HG03521 (cell line): Measurements from ENCODE around the gene HCFC1.

ENCODE experiments used
- ATAC-seq: cut with Tn5 transposase; IDR thresholded peaks from one replicate; pipeline ENCODE4 v1.9.1; 2021; ENCODE audit warnings: mild to moderate bottlenecking, moderate library complexity; ENCODE audit not compliant: unreplicated experiment

The HCFC1 gene

DNA sequence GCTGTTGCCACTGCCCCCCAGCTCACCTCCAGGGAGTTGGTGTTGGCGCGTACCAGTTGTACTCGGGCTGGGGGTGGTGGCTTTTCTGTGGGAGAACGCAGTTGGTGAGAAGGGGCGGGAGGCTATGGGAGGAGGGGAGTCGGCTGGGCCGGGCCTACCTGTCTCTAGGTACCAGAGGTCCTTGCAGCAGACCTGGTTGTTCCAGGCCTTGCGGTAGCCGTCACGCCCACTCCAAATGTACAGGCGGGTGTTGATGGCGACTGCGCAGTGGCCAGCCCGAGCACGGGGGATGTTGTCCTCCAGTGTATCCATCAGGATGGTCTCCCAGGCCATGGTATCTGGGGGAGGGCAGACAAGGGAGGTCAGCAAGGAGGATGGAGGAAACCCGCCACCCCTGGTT lies 11.5 kb downstream of the HCFC1 start:
- ATAC-seq = no peak

DNA sequence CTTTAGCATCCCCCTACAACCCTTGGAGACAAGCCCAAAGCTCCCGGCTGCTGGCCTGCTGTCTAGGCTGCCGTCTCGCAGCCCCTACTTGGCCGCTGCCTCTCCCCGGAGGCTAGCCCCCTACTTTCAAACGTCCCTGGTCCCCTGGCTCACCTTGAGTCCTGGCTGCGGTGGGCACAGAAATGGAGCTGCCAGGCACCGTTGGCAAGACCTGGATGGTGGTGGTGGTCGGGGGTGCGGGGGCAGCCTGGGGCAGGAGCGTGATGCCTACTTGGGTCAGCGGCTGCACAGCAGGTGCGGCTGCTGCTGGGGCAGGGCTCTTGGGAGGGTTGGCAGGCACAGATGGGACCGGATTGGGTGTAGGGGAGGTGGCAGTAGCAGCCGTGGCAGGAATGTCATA lies 12.0 kb downstream of the HCFC1 start:
- no peak for ATAC-seq

DNA sequence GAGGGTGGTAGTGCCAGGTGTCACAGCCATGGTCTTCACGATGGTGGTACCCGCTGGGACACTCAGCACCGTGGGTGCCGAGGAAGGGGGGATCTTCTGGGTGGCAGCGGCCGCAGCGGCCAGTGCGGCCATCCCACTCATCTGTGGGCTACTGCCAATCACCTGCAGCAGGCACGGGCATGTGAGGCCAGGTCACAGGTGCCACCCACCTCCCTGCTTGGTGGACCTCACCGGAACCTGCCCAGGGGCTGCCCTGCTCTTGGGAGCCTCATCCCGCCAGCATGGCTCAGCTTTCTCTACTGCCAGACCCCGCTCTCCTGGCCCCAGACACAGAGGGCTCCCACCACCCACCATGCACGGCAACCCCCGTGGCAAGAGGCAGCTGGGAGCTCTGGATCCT lies 13.0 kb downstream of the HCFC1 start:
- ATAC-seq = no peak

DNA sequence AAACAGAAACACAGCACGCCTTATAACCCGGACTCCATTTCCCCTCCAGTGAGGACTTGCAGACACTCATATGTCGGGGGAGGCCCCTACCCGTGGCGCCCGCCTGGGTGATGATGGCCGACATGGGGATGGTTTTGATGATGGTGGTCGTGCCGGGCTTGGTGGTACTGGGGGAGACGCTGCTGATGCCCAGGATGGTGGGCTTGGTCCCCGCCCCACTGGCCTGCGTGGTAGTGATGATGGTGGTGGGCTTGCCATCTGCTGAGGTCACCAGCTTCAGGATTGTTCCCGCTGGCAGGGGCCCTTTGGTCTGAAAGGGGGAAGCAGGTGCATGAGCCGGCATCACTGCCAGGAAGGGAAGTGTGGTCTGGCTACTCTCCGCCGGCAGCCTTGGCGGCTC lies 14.4 kb downstream of the HCFC1 start:
- ATAC-seq = no peak

DNA sequence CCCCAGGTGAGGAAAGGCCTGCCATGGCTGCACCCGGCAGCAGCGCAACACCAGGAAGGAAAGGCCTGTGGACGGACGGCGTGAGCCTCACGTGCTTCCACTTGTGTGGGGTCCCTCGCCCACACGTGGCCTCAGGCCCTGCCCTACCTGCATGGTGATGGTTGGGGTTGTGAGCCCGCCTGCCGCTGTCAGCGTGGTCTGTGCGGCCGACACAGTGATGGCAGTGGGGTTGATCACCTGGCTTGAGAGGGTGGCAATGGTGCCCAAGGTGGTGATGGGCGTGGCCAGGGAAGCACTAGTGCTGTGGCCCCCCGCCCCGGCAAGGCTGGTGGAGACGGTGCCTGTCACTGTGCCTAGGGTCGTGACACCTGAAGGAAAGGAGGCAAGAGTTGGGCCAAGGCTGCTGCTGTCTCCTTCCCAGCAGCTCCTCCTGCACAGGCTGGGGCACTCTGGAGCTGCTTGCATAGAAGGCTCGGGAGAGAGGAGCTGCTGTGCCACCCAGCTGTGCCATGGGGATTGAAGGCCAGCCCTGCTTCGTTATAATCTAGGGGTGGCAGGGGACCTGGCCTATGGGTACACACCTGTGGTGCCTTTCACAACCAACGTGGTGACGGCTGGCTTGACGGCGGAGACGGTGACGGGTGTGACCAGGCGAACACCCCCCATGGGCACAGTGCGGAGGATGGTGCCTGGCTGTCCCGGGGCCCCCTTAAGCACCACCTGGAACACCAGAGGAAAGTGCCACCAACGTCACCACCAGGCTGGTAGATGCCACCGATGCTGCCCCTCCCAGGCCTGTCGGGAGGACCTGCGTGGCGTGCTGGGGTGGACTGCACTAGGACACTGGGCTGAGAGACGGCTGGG lies 15.3 kb downstream of the HCFC1 start:
- ATAC-seq = no peak

DNA sequence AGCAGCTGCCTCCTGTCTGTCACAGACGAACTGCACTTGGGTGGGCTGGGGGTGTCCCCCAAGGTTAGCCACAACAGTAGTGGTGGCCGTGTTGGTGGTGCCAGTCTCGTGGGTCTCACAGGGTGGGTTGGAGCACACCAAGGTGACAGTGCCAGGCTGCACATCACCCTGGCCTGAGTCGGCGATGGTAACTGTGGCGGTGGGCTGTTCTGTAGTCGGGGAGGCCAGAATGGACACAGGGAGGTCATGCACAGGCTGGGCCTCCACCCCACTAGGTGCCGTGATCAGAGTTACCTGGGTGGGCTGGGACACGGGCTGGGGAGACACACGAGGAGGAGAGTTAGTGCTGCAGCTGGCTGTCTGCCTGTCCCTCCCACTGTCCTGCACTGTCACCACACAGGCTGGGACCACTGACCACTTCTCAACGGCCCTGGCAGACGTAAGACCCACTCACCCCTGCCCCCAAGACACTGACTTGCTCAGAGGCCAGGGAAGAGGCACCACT lies 16.3 kb downstream of the HCFC1 start:
- no peak for ATAC-seq

- no peak for ATAC-seq
Observed at GRCh38 chrX:153954558-153955227, 16.9 kb downstream of the HCFC1 start.

GRCh38 chrX:153953892-153954557 lies 17.6 kb downstream of the HCFC1 start:
- no peak for ATAC-seq

DNA sequence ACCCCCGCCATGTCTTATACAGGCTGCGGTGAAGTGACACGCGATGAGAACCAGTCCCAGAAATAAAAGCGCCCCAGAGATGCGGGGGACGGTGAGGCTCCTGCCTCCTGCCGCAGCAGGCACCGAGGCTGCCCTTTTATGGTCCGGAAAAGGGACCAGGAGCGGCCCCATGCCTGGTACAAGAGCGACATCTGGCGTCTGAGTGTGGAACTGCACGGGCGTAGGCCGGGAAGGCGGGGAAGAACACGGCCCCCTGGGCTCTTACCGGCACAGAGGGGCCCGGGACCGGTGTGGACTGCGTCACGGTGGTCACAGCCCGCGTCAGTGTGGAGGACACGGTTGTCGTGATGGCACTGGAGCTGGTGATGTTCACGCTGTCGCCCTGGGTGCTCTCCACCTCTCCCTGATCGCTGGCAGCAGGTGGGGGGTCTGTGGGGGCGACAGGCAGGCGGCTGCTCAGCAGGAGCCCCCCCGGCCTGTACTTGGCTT lies 18.2 kb downstream of the HCFC1 start:
- no peak for ATAC-seq

DNA sequence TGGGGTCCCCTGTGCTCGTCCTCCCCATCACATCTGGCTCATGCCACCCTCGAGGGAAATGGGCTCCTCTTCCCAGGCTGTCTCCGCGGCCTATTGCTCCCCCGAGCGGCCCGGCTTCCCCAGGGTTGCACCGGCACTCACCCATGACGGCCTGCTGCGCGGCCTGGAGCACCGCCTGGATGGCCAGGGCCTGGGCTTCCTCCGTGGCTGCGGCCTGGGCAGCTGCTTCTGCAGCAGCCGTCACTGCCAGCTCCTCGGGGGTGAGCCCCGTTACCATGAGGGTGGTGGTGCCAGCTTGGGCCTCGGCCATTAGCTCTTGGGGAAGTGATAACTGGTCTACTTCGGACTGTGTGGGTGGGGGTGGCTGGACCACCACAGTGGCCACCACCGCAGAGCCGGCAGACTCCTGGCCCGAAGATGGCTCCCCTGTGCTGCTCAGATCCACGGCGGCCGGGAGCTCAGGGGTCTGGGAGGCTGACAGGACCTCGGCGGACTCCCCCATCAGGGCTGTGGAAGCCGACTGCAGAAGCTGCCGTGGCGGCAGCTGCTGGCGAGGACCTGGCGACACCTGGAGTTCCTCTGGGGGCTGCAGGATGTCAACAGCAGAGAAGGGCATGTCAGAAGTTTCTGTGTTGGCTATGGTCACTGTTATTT lies 19.1 kb downstream of the HCFC1 start:
- no peak for ATAC-seq

DNA sequence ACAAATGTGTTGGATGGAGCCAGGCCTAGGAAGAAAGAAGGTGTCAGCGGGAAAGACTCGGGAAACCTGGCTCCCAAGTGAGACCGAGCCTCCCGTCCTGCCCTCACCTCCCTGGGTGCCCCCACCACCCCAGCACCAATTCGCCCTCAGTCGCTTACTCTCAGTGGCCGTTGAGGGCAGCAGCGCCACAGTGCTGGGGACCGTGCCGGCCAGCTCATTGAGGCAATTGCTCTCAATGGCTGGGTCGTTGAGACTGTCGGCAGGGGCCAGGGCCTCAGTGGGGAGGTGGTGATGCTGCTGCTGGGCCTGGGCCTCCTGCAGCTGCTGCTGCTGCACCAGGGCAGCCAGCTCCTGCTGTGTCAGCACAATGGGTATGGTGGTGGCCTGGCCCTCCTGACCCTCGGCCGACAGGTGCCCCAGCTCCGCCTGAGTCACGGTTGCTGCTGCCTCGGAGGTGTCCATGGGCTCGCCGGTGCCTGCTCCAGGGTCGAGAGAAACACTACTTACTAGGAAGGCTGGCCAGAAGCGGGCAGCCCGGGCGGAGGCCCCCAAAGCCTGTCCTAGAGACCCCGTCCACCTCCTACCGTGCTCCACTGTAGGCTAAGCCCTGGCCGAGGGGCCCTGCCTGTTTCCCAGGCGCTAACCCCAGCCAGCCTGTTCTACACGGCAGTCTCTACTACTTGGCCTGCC lies 19.8 kb downstream of the HCFC1 start:
- ATAC-seq = no peak

DNA sequence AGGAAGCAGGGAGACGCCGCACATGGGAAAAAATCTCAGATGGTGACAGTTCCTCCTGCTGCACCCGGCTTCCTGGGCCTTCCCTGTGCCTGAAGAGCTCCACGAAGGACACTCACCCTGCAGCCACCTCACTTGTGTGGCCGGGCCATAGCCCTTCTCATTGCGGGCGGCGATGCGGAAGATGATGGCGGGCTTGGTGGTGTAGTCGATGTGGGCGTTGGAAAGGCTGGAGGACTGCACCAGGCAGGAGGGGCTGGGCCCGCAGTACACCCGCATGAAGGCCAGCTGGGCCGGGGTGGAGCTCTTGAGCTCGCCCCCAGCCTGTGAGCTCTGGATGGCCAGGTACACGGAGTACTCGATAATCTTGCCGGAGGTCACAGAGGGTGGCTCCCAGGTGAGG lies 21.5 kb downstream of the HCFC1 start:
- ATAC-seq = no peak

GRCh38 chrX:153948847-153949805 lies 22.5 kb downstream of the HCFC1 start:
- no peak for ATAC-seq

GRCh38 chrX:153948002-153948466 lies 23.6 kb downstream of the HCFC1 start:
- ATAC-seq = no peak

DNA sequence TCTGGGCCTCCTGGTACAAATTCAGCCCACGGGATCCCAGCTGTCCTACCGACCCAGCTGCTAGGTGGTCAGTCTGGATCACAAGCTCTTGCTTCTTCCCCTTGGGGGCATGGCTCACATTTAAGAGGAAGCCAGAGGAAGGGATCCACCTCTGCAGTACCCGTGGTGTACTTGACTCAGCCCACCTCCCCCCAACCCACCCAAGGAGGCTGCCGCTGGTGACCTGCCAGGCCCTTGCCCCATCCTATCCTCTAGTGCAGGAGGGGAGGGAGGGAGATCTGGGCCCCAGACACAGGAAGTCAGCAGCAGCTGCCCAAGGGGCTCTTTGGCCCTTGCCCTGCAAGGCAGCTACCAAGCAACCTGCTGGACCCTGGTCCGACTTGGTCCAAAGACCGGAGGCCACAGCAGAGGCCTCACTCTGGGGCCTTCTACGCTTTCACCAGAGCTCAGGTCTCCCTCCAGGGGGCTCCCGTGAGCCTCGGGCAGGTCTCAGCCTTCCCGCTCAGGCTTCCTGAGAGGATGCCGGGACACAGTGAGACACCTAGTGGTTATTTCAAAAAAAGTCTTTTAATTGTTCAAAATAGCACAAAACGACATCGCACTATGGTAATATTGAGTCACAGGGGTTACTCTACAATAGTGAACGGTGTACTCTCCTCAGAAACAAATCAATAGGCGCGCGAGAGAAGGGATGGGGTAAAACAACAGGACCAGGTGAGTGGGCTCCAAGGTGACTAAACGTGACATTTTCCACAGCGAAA lies 24.4 kb downstream of the HCFC1 start:
- ATAC-seq = no peak

DNA sequence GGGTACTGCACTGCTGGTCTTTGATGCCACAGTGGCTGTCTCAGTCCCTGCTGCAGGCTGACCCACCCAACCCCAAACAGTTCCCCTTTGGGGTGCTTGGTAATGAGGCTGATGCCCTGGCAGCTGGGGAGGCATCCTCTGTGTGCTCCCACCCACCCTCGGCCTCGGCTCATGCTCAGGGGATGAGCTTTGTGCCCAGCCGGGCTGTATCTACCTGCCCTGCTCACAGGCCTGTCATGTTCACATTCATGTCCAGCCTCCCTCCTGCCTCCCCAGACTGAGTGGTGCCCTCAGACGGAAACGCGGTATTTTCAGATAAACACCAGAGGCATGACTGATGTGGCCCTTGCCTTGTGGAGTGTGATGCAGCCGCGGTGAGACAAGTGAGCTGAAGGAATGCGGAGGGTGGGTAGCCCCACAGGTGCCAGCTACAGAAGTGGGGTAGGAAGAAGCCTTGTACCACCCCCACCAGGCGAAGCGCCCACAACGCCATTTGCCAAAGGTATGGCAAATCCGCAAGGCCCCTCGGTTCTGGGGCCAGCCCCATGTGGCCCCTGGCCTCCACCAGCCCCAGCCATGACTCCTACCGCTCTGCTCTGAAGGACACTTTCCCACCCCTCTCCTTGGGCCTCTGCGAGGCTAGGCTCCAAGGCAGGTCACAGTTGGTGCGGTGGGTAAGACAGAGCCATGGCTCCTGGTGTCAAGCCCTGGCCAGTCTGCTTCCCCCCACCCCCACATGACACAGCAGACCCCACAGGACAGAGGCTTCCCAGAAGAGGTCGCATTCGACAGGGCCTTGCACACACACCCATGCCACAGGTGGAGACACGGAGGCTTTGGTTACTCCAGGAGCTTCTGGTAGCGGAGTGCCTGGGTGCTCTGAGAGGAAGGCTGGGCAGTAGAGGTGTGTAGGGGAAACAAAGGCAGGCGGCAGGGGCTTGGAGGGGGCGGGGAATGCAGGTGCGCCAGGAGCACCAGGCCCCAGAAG lies 25.4 kb downstream of the HCFC1 start:
- no peak for ATAC-seq

- no peak for ATAC-seq
Observed at GRCh38 chrX:153944800-153945150, 26.8 kb downstream of the HCFC1 start.
